Astrocyte of the cerebellum (primary cell): Measurements from ENCODE around the gene CCDC187.

Source experiments
- DNase-seq: peaks from one replicate; pipeline ENCODE4 v3.0.0-alpha.2; 2011; ENCODE audit warnings: low read depth
- H3K4me3 ChIP-seq: 2 replicates; pipeline ENCODE4 v1.5.1; 2011; ENCODE audit warnings: mild to moderate bottlenecking, low read depth, low read length, moderate library complexity
- CTCF ChIP-seq: IDR thresholded peaks from 2 replicates; pipeline ENCODE4 v1.5.1; 2012; ENCODE audit warnings: low read length, low read depth, moderate library complexity, mild to moderate bottlenecking; ENCODE audit errors: missing control alignments
- in situ Hi-C: cut with HindIII; loops from 2 replicates; pipeline ENCODE4 v1.10.0; 2017; ENCODE audit warnings: low sequenced_read_pairs

CCDC187 gene

GRCh38 chr9:136244122-136244968 is 59.5 kb downstream of the CCDC187 start:
- peak overlapping the region; percentile 68 for H3K4me3 ChIP-seq
- peak; percentile 23 for DNase-seq
- in situ Hi-C loops = loop anchor here (5.0 kb wide), 2 partner anchors 52 to 87 kb away; no protein-coding TSS in a partner anchor
- no peak for TF ChIP-seq CTCF

- in situ Hi-C loops = loop anchor here (5.0 kb wide), 2 partner anchors 51 to 86 kb away; no protein-coding TSS in a partner anchor
- H3K4me3 ChIP-seq = no peak overlapping the region
- no peak for TF ChIP-seq CTCF
- no peak for DNase-seq
Measured at GRCh38 chr9:136243631-136244030, 60.3 kb downstream of the CCDC187 start.

GRCh38 chr9:136242918-136243525 is 60.9 kb downstream of the CCDC187 start:
- DNase-seq = no peak
- H3K4me3 ChIP-seq = no peak overlapping the region
- TF ChIP-seq CTCF = no peak
- in situ Hi-C loops = loop anchor here (5.0 kb wide), 2 partner anchors 51 to 86 kb away; no protein-coding TSS in a partner anchor

GRCh38 chr9:136242248-136242647 is 61.6 kb downstream of the CCDC187 start:
- in situ Hi-C loops = loop anchor here (5.0 kb wide), 2 partner anchors 50 to 85 kb away; no protein-coding TSS in a partner anchor
- H3K4me3 ChIP-seq = no peak overlapping the region
- TF ChIP-seq CTCF = no peak
- no peak for DNase-seq

GRCh38 chr9:136241542-136241941 is 62.4 kb downstream of the CCDC187 start:
- no peak overlapping the region for H3K4me3 ChIP-seq
- TF ChIP-seq CTCF = no peak
- no peak for DNase-seq
- in situ Hi-C loops = loop anchor here (5.0 kb wide), 2 partner anchors 49 to 84 kb away; no protein-coding TSS in a partner anchor

GRCh38 chr9:136240941-136241340 is 63.0 kb downstream of the CCDC187 start:
- H3K4me3 ChIP-seq = no peak overlapping the region
- in situ Hi-C loops = loop anchor here (5.0 kb wide), 2 partner anchors 49 to 84 kb away; no protein-coding TSS in a partner anchor
- no peak for DNase-seq
- TF ChIP-seq CTCF = no peak
